ENCODE measurements around the gene MGMT.

DNA sequence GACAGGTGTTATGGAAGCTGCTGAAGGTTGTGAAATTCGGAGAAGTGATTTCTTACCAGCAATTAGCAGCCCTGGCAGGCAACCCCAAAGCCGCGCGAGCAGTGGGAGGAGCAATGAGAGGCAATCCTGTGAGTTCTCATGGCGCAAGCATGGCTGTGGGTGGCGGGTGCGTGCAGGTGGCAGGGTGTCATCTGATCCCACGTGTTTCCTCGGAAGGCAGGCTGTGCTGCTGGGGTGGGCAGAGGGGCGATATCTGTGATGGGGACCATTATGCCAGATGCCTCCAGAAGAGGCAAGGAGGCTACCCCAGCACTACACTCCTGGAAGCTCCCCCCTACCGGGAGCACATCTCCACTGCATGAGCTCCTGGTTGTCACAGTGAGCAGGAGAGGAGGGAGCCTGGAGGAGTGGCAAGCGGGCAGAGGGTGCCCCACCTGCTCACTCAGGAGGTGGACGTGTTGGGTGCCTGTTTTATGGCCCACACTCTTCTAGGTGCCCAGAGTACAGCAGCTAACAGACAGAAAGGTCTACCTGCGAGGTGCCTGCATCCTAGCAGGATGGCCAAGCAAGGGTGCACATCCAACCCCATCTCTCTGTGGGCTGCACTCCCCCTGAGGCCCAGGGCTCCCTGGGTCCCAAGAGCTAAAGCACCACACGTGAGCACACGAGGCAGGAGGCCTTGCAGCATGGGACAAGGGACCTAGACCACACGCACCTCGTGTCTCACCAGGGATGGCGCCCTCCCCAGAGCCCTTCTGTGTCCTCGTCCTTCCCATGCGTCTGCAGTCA lies 292.4 kb downstream of the MGMT start:
- no peak for TF ChIP-seq CTCF (conservative IDR thresholded peaks at IDR 0.05; ENCODE audit: low read depth, low read length)
- TF ChIP-seq FOS (IDR thresholded peaks at IDR 0.05; ENCODE audit: low read depth, low read length), result no peak

Data from IMR-90 (cell line).